Duodenal mucosa (tissue), 2 donors: ENCODE results near the gene ADGRG6.

Source experiments
- H3K27ac ChIP-seq: one replicate; pipeline ENCODE4 v1.7.0; 2013; ENCODE audit warnings: low read depth, low read length
- H3K27me3 ChIP-seq, 2 donors: one replicate each; pipeline ENCODE4 v1.7.0; 2013; ENCODE audit warnings: low read length in 2 of 2, control low read depth in 1 of 2; ENCODE audit not compliant: insufficient read depth in 2 of 2, control insufficient read depth in 1 of 2
- H3K36me3 ChIP-seq, 2 donors: one replicate each; pipeline ENCODE4 v1.7.0; 2013; ENCODE audit warnings: low read length in 2 of 2, control low read depth in 1 of 2; ENCODE audit not compliant: insufficient read depth in 2 of 2, control insufficient read depth in 1 of 2
- H3K4me1 ChIP-seq, 2 donors: one replicate each; pipeline ENCODE4 v1.7.0; 2013; ENCODE audit warnings: low read length in 2 of 2, control low read depth in 1 of 2; ENCODE audit not compliant: insufficient read depth in 2 of 2, control insufficient read depth in 1 of 2
- H3K4me3 ChIP-seq, 2 donors: one replicate each; pipeline ENCODE4 v1.7.0; 2013; ENCODE audit warnings: low read length in 2 of 2, low read depth in 1 of 2
- H3K9ac ChIP-seq, 2 donors: one replicate each; pipeline ENCODE4 v1.7.0; 2013; ENCODE audit warnings: low read length in 2 of 2, low read depth in 1 of 2
- H3K9me3 ChIP-seq, 2 donors: one replicate each; pipeline ENCODE4 v1.7.0; 2013; ENCODE audit warnings: low read length in 2 of 2, control low read depth in 1 of 2; ENCODE audit not compliant: control insufficient read depth in 1 of 2

The ADGRG6 gene

GRCh38 chr6:142300758-142301650 is 803 bp upstream of the ADGRG6 start:
- Histone ChIP-seq H3K27me3 (no peaks in the 10 kb centered on the region), H3K4me1 (peaks cover 7 to 13% of the 10 kb centered on the region in 2 donors), H3K9ac (peak overlapping the region; percentile 63 to 69), H3K9me3 (no peaks in the 10 kb centered on the region), H3K4me3 (peak overlapping the region; percentile 73 to 76), H3K27ac (peak overlapping the region; percentile 10), H3K36me3 (no peaks in the 10 kb centered on the region)

DNA sequence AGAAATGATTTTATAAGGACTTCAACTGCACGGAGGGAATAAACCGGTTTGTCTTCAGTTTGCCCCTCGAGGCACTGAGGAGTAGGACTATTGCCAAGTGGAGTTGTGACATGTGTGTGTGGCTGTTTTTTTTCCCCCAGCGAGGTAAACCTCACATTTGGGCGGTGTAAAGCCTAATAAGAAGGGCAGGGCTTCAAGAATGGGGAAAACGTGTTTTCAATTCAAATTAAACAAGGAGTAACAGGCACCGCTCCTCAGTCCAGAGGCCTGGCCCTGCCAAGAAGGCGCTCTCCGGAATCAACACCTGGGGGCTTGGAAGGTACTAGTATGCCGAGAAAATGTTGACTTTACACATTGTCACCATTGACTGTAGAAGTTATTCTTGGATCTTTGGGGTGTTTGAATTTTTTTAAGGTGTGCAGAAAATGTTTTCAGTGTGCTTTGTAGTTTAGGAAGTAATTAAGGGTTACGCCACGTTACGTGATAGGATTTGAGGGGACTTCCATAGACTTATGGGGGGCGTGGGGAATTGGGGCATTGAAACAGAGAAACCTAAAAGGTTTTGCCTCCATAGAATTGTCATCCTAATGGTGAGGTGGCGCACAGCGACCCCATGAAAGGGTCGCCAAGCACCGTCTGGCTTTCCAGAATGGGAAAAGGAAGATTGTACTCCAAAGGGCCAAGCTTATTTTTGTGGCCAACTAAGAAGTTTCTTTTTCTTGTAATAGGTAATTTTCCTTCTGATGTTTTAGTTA is 791 bp downstream of the ADGRG6 start:
- no peak overlapping the region for H3K27ac ChIP-seq
- no peaks in the 10 kb centered on the region for H3K27me3 ChIP-seq
- H3K9me3 ChIP-seq = no peaks in the 10 kb centered on the region
- no peaks in the 10 kb centered on the region for H3K36me3 ChIP-seq
- peaks cover 7 to 13% of the 10 kb centered on the region in 2 donors for H3K4me1 ChIP-seq
- H3K9ac ChIP-seq = peak overlapping the region; percentile 63 to 69
- H3K4me3 ChIP-seq = peak overlapping the region; percentile 73 to 76

DNA sequence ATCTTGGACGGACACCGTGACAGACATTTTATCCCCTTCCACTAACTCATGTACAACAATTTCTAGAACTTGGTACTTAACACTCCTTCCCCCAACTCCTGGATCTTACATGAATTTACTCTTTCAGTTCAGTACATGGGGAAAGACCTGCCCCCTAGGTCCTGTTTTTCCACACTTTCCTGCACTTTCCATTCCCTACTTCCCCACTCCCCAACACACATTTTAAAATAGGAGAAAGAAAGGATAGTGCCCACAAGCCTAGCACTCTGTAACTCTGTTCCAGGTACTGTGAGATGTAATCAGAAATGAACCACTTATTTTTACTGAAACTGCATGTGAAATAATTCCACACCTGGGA is 1.3 kb downstream of the ADGRG6 start:
- H3K9ac ChIP-seq = no peak overlapping the region
- peak overlapping the region; percentile 73 to 76 for H3K4me3 ChIP-seq
- peaks cover 7 to 13% of the 10 kb centered on the region in 2 donors for H3K4me1 ChIP-seq
- no peaks in the 10 kb centered on the region for H3K27me3 ChIP-seq
- H3K36me3 ChIP-seq = no peaks in the 10 kb centered on the region
- no peak overlapping the region for H3K27ac ChIP-seq
- H3K9me3 ChIP-seq = no peaks in the 10 kb centered on the region

GRCh38 chr6:142304241-142304640 is 2.4 kb downstream of the ADGRG6 start:
- Histone ChIP-seq H3K27ac (no peak overlapping the region), H3K4me3 (peak overlapping the region; percentile 18 to 76), H3K9ac (no peak overlapping the region)

GRCh38 chr6:142306736-142307135 is 4.9 kb downstream of the ADGRG6 start:
- Histone ChIP-seq H3K36me3 (no peaks in the 10 kb centered on the region), H3K9me3 (no peaks in the 10 kb centered on the region), H3K9ac (no peak overlapping the region), H3K27ac (no peak overlapping the region), H3K4me1 (peaks cover 0 to 3% of the 10 kb centered on the region in 2 donors), H3K27me3 (no peaks in the 10 kb centered on the region), H3K4me3 (no peak overlapping the region)

More at GRCh38 chr6:142304241-142304640, 2.4 kb downstream of the ADGRG6 start:
- no peaks in the 10 kb centered on the region for H3K27me3 ChIP-seq
- H3K36me3 ChIP-seq = no peaks in the 10 kb centered on the region
- H3K9me3 ChIP-seq = no peaks in the 10 kb centered on the region
- H3K4me1 ChIP-seq = peaks cover 7 to 13% of the 10 kb centered on the region in 2 donors

GRCh38 chr6:142307963-142308748 is 6.3 kb downstream of the ADGRG6 start:
- no peak overlapping the region for H3K27ac ChIP-seq
- H3K4me3 ChIP-seq = no peak overlapping the region
- no peak overlapping the region for H3K9ac ChIP-seq

DNA sequence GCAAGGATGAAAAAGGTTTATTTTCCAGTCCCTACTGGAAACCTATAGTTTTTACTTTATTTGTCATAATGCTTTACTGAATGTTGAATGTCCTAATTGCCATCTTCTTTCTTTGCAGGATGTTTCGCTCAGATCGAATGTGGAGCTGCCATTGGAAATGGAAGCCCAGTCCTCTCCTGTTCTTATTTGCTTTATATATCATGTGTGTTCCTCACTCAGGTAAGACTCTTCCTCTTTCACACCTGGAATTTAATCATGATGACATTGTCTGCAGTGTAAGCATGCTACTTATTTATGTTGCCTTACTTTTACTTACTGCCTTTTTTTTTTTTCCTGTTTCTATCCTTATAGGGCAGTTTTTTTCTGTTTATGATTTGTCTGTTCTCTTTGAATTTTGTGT is 7.6 kb downstream of the ADGRG6 start:
- no peaks in the 10 kb centered on the region for H3K4me1 ChIP-seq
- no peak overlapping the region for H3K9ac ChIP-seq
- no peaks in the 10 kb centered on the region for H3K9me3 ChIP-seq
- no peak overlapping the region for H3K27ac ChIP-seq
- H3K36me3 ChIP-seq = no peaks in the 10 kb centered on the region
- no peaks in the 10 kb centered on the region for H3K27me3 ChIP-seq
- no peak overlapping the region for H3K4me3 ChIP-seq

More at GRCh38 chr6:142307963-142308748, 6.3 kb downstream of the ADGRG6 start:
- no peaks in the 10 kb centered on the region for H3K27me3 ChIP-seq
- H3K36me3 ChIP-seq = no peaks in the 10 kb centered on the region
- no peaks in the 10 kb centered on the region for H3K9me3 ChIP-seq
- no peaks in the 10 kb centered on the region for H3K4me1 ChIP-seq

DNA sequence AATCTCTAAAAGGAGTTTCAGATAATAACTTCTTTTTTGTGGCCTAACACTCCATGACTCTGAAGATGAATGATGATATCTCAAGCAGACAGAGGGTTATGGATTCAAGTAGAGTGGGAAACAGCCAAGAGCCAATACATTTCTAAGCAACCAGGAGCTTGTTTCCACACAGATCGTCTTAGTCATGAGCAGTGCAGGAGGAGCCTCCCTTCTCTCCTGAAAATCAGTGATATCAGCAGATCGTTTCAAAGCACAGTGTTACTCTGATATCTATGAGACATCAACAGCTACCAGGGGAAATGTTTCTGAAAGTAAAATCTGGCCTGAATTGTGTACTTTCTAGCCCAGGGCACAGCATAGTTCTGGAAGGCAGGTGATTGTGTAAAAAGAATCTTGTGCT is 11.5 kb downstream of the ADGRG6 start:
- no peaks in the 10 kb centered on the region for H3K4me1 ChIP-seq
- H3K36me3 ChIP-seq = no peaks in the 10 kb centered on the region
- no peaks in the 10 kb centered on the region for H3K27me3 ChIP-seq
- H3K4me3 ChIP-seq = no peak overlapping the region
- no peak overlapping the region for H3K27ac ChIP-seq
- H3K9me3 ChIP-seq = no peaks in the 10 kb centered on the region
- H3K9ac ChIP-seq = no peak overlapping the region

DNA sequence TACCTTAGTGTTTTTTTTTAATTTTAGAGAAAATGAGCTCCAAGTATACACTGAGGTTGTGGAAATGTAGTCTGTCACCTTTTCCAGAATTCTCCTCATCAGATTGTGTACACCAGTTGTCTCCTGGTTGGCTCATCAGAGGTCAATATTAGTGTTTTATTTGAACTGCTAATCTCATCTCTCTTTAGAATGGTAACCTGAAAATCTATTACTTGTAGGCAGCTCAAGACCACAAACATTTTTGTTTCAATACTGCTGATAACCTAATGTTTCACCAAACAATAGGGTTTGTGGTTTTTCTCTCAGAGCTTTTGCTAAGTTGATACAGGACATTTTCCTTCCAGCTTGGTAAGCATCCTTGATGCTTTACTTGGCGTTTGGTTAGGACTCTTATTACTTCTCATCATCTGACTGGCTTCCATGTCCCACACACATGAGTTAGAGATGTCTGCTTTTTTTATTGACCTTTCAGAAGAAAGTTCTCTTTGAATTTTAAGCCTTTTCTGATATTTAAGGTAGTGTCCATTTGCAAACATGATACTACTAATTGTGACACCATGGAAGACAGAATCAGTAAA is 15.1 kb downstream of the ADGRG6 start:
- Histone ChIP-seq H3K4me1 (no peaks in the 10 kb centered on the region), H3K4me3 (no peak overlapping the region), H3K27ac (no peak overlapping the region), H3K9ac (no peak overlapping the region), H3K36me3 (no peaks in the 10 kb centered on the region), H3K9me3 (no peaks in the 10 kb centered on the region), H3K27me3 (no peaks in the 10 kb centered on the region)
